CD4-positive, alpha-beta T cell treated with Interleukin-12 subunit alpha and Interleukin-12 subunit beta, for 1 hour (primary cell): ENCODE results near the gene SHMT1.
A peak's percentile ranks its signal among the peaks of the same experiment; 100 is the strongest.
"Not testable (repeated sequence)": the region's sequence is repeated elsewhere in the genome, so short reads cannot be mapped to it uniquely, and the experiment has no call there.

Source experiments
- DNase-seq: peaks from one replicate; pipeline ENCODE4 v3.0.0-alpha.2; 2020

SHMT1 gene

DNA sequence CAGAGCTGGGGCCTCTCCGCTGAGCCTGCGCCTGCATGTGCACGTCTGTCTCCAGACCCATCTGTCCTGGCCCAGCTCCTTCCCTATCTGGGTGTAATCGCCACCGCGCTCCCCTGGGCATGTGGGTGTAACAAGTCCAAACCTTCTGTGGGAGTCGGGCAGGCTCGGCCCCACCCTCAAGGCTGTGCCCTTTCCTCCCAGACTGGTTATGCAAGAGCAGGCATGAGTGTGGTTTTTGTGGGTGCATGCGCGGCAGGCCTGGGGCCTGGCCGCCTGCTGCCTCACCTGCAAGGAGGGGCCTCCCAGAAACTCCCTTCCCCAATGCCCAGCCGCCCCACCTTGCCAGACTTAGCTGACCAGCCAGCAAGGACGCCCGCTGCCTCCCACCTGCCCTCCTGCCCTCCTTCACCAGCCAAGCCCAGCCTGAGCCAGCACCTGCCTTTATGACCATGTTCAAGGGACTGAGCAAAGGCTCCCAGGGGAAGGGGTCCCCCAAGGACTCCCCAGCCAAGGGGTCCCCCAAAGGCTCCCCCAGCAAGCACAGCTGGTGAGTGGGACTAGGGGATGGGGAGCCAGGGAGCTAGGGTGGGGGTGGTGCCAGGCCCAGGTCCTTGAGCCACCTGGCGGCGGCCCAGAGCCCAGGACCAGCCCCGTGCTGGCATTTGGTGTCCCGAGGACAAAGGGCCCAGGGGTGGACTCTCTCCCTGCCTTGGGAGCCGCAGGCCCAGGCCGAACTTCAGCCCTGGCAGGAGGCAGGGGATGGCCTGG, 14.3 kb upstream of the SHMT1 start, which contains the start of gene EVPLL:
EVPLL (plus strand) TSS at position 342 of the 768 bp plus-strand sequence. CDS start 3,160 bp downstream, outside the sequence.
- no peak for DNase-seq

DNA sequence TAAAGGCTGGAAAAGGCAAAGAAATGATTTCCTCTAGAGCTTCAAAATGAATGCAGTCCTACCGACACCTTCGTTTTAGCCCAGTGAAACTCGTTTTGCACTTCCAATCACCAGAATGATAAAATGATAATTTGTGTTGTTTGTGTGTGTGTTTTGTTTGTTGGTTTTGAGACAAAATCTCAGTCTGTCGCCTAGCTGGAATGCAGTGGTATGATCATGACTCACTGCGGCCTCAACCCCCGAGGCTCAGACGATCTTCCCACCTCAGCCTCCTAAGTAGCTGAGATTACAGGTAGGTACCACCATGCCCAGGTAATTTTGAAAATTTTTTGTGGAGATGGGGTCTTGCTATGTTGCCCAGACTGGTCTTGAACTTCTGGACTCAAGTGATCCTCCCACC, 10.9 kb upstream of the SHMT1 start:
- DNase-seq: no peak

GRCh38 chr17:18373181-18373580, 9.8 kb upstream of the SHMT1 start:
- not testable (repeated sequence) for DNase-seq

GRCh38 chr17:18371455-18371854, 8.1 kb upstream of the SHMT1 start:
- DNase-seq: no peak

DNA sequence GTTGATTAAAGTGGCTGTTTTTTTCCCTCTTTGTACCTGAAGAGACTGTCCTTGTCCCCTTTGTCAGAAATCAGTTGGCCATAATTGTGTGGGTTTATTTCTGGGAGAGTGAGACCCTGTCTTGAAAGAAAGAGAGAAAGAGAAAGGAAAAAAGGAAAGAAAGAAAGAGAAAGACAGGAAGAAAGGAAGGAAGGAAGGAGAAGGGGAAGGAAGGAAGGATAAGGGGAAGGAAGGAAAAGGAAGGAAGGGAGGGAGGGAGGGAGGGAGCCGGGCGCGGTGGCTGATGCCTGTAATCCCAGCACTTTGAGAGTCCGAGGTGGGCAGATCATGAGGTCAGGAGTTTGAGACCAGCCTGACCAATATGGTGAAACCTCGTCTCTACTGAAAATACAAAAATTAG, 7.4 kb upstream of the SHMT1 start:
- DNase-seq: no peak

DNA sequence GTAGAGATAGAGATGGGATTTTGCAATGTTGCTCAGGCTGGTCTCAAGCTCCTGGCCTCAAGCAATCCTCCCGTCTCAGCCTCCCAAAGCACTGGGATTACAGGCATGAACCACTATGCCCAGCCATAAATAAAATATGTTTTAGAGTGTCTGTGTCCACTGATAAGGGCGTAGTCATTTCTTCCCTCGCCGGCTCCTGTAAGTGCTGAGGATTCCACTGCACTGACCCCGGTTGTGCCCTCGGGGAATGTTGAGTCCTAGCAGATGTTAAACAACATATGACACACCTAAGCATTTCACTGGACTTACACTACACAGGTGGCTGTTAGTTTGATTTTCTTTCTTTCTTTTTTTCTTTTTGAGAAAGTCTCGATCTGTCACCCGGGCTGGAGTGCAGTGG, 5.6 kb upstream of the SHMT1 start:
- no peak for DNase-seq

DNA sequence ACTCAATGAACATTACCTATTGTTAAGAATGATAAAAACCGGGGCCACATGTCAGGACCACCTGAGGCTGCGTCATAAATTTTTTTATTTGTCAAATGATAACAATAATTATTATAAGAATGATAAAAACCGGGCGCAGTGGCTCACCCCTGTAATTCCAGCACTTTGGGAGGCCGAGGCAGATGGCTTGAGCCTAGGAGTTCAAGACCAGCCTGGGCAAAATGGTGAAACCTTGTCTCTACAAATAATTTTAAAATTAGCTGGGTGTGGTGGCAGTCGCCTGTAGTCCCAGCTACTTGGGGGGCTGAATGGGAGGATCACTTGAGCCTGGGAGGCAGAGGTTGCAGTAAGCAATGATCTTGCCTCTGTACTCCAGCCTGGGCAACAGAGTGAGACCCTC, 816 bp upstream of the SHMT1 start:
- DNase-seq: no peak

- no peak for DNase-seq
Observed at GRCh38 chr17:18362698-18363100, 651 bp downstream of the SHMT1 start.

GRCh38 chr17:18361837-18362697, 1.3 kb downstream of the SHMT1 start:
- no peak for DNase-seq

DNA sequence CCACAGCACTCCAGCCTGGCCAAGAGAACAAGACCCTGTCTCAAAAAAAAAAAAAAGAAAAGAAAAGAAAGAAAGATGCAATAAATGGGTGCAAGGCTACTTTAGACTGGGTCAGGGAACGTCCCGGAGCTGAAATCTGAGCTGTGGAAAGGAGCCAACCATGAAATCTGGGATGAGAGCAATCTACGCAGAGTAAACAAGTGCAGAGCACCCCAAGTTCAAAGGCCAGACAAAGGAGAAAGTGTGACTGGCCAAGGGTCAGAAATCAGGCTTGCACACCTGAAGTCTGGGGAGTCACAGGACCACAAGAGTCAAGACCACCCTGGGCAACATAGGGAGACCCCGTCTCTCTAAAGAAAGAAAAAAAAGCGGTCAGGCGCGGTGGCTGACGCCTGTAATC, 2.8 kb downstream of the SHMT1 start:
- DNase-seq: no peak

- no peak for DNase-seq
Observed at GRCh38 chr17:18356624-18357023, 6.7 kb downstream of the SHMT1 start.

GRCh38 chr17:18353541-18353940, 9.8 kb downstream of the SHMT1 start:
- DNase-seq: no peak

DNA sequence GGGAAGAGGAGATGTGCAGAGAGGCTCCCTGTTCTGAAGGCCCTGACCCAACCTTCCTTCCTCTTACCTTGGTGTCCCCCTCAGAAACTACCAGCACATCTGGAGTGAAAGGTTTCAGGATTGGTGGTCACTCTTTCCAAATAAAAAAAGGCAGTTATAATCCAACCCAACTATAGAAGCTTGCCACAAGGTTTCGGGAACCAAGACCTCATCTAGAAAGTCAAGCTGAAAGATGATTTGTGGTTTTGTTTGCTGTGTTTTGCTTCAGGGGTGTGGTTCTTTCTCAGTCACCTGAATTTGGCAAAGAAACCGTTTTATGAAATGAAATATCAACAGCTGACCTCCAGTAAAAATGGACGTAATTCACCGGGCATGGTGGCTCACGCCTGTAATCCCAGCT, 19.3 kb downstream of the SHMT1 start:
- no peak for DNase-seq

DNA sequence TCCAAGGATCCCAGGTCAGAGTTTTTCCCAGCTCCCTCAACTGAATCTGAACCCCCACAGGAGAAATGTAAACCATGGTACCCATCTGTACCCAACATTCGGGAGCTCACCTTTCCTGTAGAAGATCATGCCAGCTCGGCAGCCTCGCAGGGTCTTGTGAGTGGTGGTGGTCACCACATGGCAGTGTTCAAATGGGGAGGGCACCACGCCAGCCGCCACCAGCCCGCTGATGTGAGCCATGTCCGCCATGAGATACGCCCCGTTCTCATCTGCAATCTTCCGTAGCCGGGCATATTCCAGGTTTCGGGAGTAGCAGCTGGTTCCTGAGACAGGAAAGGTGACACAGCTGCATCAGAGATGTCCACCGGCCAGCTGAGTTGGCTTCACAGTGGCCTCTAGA, 23.4 kb downstream of the SHMT1 start:
- no peak for DNase-seq

DNA sequence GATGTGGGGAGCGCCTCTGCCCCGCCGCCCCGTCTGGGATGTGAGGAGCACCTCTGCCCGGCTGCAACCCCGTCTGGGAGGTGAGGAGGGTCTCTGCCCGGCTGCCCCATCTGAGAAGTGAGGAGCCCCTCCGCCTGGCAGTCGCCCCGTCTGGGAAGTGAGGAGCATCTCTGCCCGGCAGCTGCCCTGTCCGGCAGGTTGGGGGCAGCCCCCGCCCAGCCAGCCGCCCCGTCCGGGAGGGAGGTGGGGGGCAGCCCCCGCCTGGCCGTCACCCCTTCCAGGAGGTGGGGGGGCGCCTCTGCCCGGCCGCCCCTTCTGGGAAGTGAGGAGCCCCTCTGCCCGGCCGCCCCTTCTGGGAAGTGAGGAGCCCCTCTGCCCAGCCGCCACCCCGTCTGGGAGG, 25.2 kb downstream of the SHMT1 start:
- DNase-seq: not testable (repeated sequence)

GRCh38 chr17:18332909-18333489, 30.4 kb downstream of the SHMT1 start:
- DNase-seq: no peak

DNA sequence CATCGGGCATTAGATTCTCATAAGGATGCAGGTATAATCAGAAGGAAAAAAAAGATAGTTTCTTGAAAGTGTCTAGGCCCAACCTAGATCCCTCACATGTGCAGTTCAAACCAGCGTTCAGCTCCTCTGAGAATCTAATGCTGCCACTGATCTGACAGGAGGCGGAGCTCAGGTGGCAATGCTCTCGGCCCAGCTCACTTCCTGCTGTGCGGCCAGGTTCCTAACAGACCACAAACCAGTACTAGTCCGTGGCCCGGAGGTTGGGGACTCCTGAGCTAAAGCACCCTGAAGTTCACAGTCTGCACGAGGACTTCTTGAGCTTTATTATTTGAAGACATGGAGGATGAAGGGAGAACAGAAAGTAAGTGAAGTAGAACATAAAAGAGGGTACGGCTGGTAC, 31.5 kb downstream of the SHMT1 start:
- DNase-seq: peak; percentile 33

DNA sequence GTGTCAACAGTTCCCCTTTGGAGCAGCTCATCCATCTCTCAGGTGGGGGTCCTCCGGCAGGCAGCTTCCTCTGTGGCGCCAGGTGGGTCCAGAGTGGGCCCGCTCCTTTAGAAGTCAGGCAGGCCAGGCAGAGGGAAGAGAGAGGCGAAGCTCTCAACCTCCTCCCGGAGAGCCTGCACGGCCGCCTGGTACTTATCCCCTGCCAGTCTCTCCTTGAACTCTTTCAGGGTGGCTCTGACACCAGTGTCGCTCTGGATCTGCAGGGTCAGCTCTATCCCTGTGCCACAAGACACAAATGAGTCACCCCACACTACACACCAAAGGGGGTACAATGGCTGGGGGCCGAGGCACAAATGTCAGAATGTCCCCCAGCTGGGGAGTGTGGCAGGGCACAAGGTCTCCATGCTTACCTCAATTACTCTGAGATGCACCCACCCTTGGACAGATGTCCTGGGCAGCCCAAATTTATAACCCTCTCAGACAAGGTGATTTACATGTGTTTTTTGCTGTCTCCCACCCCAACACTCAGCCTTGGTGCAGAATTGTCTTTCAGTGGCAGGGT, 34.6 kb downstream of the SHMT1 start:
- no peak for DNase-seq

DNA sequence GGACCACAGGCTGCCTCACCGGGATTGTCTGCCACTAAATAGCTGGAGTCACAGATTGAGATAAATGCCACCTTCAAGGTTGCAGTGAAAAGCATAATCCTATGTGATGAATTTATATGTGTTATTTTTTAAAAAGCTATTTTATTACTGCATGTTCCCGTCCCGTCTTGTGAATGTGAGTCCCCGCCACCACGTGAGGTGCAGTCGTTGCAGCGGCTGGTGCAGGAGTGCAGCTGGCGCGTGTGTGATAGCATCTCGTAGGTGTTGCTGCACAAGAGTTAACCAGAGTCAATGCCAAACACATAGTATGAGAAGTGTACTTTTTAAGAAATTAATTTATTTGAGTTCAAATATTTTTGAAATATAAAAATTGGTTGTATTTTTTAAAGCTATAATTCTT, 35.8 kb downstream of the SHMT1 start:
- DNase-seq: no peak

DNA sequence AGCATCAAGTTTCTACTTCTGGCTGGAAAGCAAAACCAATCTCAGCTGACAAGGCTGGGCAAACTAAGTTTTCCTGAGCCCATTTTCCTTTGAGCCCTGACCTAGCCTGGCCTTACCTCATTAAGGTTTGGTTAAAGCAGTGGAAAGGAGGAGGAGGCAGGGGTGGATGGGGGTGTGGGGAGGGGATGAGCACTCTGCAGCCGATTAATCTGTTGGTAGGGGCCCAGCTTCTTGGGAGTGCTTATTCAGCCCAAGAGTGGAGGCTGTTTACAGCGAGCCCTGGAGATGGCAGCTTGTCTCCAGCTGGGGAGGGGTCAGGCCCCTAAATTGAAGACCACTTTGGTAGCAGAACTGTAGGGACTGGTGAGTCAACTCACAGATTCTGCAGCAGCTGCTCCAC, 36.3 kb downstream of the SHMT1 start:
- no peak for DNase-seq

DNA sequence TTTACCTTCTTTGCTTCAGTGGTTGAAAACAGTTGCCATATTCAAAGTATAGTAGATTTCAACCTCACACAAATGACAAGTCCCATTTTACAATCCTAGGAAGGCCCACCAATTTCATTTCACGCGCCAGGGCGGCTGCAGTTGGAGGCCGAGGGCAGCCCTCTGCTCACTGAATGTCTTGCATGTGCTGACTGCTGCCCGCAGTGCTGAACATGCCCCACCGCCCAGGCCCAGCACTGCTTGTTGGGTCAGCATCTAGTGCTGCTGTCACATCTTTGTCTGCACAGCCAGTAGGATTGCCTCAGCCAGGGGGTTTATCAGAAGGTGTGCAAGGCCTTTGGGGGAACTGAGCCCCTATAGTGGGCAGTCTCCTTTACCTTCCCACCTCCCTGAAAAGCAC, 36.8 kb downstream of the SHMT1 start:
- no peak for DNase-seq

GRCh38 chr17:18326039-18326438, 37.3 kb downstream of the SHMT1 start:
- DNase-seq: no peak
